Measurements from ENCODE around the gene PHKA1.
A peak's percentile ranks its signal among the peaks of the same experiment; 100 is the strongest.

The PHKA1 gene

GRCh38 chrX:72576141-72576894 is 137.8 kb downstream of the PHKA1 start:
- TF ChIP-seq FOXM1 (IDR thresholded peaks at IDR 0.05; ENCODE audit: borderline replicate concordance, low read depth) = no peak
- TF ChIP-seq TAF1 (IDR thresholded peaks at IDR 0.05; ENCODE audit: low read depth) = no peak
- TF ChIP-seq RAD21 (IDR thresholded peaks at IDR 0.05; ENCODE audit: low read depth) = no peak
- no peak for TF ChIP-seq ZBTB7A (IDR thresholded peaks at IDR 0.05; ENCODE audit: low read depth)
- no peak for TF ChIP-seq EGR1 (IDR thresholded peaks at IDR 0.05)
- no peak for TF ChIP-seq TEAD4 (IDR thresholded peaks at IDR 0.05)
- no peak for TF ChIP-seq CEBPB (IDR thresholded peaks at IDR 0.05)
- TF ChIP-seq, protein P1, sequence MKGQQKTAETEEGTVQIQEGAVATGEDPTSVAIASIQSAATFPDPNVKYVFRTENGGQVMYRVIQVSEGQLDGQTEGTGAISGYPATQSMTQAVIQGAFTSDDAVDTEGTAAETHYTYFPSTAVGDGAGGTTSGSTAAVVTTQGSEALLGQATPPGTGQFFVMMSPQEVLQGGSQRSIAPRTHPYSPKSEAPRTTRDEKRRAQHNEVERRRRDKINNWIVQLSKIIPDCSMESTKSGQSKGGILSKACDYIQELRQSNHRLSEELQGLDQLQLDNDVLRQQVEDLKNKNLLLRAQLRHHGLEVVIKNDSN (IDR thresholded peaks at IDR 0.05) = no peak

DNA sequence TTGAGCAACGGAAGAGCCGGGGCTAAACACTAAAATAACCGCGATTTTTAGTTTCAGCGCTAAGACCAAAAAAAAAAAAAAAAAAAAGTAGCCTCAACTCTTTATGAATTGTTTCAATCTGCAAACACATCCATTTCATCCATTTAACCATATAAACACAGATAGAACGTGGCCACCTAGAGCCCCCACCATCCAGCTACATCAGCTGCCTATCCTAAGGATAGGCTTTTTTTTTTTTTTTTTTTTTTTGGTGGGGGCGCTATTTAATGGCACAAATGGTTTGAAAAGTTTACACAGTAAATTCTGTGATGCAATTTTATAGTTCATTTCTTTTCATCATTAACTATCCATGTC is 141.0 kb downstream of the PHKA1 start:
- no peak for TF ChIP-seq ZBTB7A (IDR thresholded peaks at IDR 0.05; ENCODE audit: low read depth)
- no peak for TF ChIP-seq TEAD4 (IDR thresholded peaks at IDR 0.05)
- no peak for TF ChIP-seq YY1 (IDR thresholded peaks at IDR 0.05; ENCODE audit: low read depth)
- TF ChIP-seq TAF1 (IDR thresholded peaks at IDR 0.05; ENCODE audit: low read depth) = no peak
- no peak for TF ChIP-seq EP300 (IDR thresholded peaks at IDR 0.05; ENCODE audit: borderline replicate concordance)
- no peak for TF ChIP-seq RAD21 (IDR thresholded peaks at IDR 0.05; ENCODE audit: low read depth)
- no peak for TF ChIP-seq NFIC (IDR thresholded peaks at IDR 0.05)
- no peak for TF ChIP-seq TCF12 (IDR thresholded peaks at IDR 0.05; ENCODE audit: low read depth)
- no peak for TF ChIP-seq FOXM1 (IDR thresholded peaks at IDR 0.05; ENCODE audit: borderline replicate concordance, low read depth)
- TF ChIP-seq EGR1 (IDR thresholded peaks at IDR 0.05) = no peak
- no peak for TF ChIP-seq MAX (IDR thresholded peaks at IDR 0.05)
- TF ChIP-seq, protein P1 (IDR thresholded peaks at IDR 0.05) = no peak
- TF ChIP-seq CEBPB (IDR thresholded peaks at IDR 0.05) = no peak
- TF ChIP-seq, protein P2, sequence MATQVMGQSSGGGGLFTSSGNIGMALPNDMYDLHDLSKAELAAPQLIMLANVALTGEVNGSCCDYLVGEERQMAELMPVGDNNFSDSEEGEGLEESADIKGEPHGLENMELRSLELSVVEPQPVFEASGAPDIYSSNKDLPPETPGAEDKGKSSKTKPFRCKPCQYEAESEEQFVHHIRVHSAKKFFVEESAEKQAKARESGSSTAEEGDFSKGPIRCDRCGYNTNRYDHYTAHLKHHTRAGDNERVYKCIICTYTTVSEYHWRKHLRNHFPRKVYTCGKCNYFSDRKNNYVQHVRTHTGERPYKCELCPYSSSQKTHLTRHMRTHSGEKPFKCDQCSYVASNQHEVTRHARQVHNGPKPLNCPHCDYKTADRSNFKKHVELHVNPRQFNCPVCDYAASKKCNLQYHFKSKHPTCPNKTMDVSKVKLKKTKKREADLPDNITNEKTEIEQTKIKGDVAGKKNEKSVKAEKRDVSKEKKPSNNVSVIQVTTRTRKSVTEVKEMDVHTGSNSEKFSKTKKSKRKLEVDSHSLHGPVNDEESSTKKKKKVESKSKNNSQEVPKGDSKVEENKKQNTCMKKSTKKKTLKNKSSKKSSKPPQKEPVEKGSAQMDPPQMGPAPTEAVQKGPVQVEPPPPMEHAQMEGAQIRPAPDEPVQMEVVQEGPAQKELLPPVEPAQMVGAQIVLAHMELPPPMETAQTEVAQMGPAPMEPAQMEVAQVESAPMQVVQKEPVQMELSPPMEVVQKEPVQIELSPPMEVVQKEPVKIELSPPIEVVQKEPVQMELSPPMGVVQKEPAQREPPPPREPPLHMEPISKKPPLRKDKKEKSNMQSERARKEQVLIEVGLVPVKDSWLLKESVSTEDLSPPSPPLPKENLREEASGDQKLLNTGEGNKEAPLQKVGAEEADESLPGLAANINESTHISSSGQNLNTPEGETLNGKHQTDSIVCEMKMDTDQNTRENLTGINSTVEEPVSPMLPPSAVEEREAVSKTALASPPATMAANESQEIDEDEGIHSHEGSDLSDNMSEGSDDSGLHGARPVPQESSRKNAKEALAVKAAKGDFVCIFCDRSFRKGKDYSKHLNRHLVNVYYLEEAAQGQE (IDR thresholded peaks at IDR 0.05; ENCODE audit: low read depth) = no peak
- no peak for TF ChIP-seq CREB1 (IDR thresholded peaks at IDR 0.05; ENCODE audit: low read depth)

- TF ChIP-seq CEBPB (IDR thresholded peaks at IDR 0.05) (no peak), CREB1 (IDR thresholded peaks at IDR 0.05; ENCODE audit: low read depth) (0 out of 2 replicates have a peak, but pooled peaks have one; percentile 7), TCF12 (IDR thresholded peaks at IDR 0.05; ENCODE audit: low read depth) (peak; percentile 35; the same call in 1 of the 2 replicates), MAX (IDR thresholded peaks at IDR 0.05) (no peak), TEAD4 (IDR thresholded peaks at IDR 0.05) (no peak), YY1 (IDR thresholded peaks at IDR 0.05; ENCODE audit: low read depth) (no peak), NFIC (IDR thresholded peaks at IDR 0.05) (0 out of 2 replicates have a peak, but pooled peaks have one; percentile 8), TAF1 (IDR thresholded peaks at IDR 0.05; ENCODE audit: low read depth) (no peak), RAD21 (IDR thresholded peaks at IDR 0.05; ENCODE audit: low read depth) (no peak), EGR1 (IDR thresholded peaks at IDR 0.05) (no peak), ZBTB7A (IDR thresholded peaks at IDR 0.05; ENCODE audit: low read depth) (no peak), EP300 (IDR thresholded peaks at IDR 0.05; ENCODE audit: borderline replicate concordance) (no peak), FOXM1 (IDR thresholded peaks at IDR 0.05; ENCODE audit: borderline replicate concordance, low read depth) (no peak)
- TF ChIP-seq, protein P2 (IDR thresholded peaks at IDR 0.05; ENCODE audit: low read depth) = no peak
- TF ChIP-seq, protein P1 (IDR thresholded peaks at IDR 0.05) = no peak
Observed at GRCh38 chrX:72572248-72573157, 141.6 kb downstream of the PHKA1 start, which contains the start of gene HDAC8. Gene HDAC8 (minus strand): TSS chrX:72572843. CDS start chrX:72572761, 82 bp downstream.

DNA sequence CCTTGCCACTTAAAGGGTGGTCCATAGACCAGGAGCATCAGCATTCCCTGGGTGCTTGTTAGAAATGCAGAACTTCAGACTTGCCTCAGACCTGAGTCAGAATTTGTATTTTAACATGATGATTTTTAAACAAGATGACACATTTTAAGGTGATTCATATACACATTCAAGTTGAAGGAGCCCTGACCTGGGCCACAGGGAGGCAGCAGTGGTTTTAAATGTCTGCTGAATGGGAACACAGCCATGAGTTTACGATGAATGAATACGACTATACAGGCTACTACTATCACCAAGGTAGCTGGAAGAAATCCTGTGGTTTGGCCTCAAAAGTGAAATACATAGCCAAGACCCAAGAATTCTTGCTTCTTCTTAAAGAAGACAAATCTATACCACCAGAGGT is 144.3 kb downstream of the PHKA1 start:
- no peak for TF ChIP-seq FOXM1 (IDR thresholded peaks at IDR 0.05; ENCODE audit: borderline replicate concordance, low read depth)
- TF ChIP-seq EP300 (IDR thresholded peaks at IDR 0.05; ENCODE audit: borderline replicate concordance) = no peak
- TF ChIP-seq, protein P2 (IDR thresholded peaks at IDR 0.05; ENCODE audit: low read depth) = no peak
- no peak for TF ChIP-seq EGR1 (IDR thresholded peaks at IDR 0.05)
- TF ChIP-seq ZBTB7A (IDR thresholded peaks at IDR 0.05; ENCODE audit: low read depth) = no peak
- no peak for TF ChIP-seq CREB1 (IDR thresholded peaks at IDR 0.05; ENCODE audit: low read depth)
- TF ChIP-seq YY1 (IDR thresholded peaks at IDR 0.05; ENCODE audit: low read depth) = no peak

Measured in Ishikawa (cell line).